Eye (tissue), 1 donor: Measurements from ENCODE around the gene DDIT4.

Experiments used
- DNase-seq: peaks from one replicate; pipeline ENCODE4 v3.0.0-alpha.2; 2015

The DDIT4 gene

GRCh38 chr10:72250666-72251065 lies 23.1 kb upstream of the DDIT4 start:
- DNase-seq: no peak

- DNase-seq: no peak
These were observed 22.1 kb upstream of the DDIT4 start for GRCh38 chr10:72251635-72252034.

GRCh38 chr10:72252972-72253371 lies 20.8 kb upstream of the DDIT4 start:
- DNase-seq: no peak

- no peak for DNase-seq
These were observed 20.1 kb upstream of the DDIT4 start for GRCh38 chr10:72253578-72253977.

GRCh38 chr10:72254813-72255568 lies 18.7 kb upstream of the DDIT4 start:
- DNase-seq: peak; percentile 88

GRCh38 chr10:72255977-72256729 lies 17.6 kb upstream of the DDIT4 start:
- no peak for DNase-seq

GRCh38 chr10:72257051-72257892 lies 16.5 kb upstream of the DDIT4 start:
- DNase-seq: no peak

- no peak for DNase-seq
These were observed 15.1 kb upstream of the DDIT4 start for GRCh38 chr10:72258617-72259016.

GRCh38 chr10:72259491-72260238 lies 14.1 kb upstream of the DDIT4 start:
- peak; percentile 74 for DNase-seq

GRCh38 chr10:72260239-72260975 lies 13.3 kb upstream of the DDIT4 start:
- DNase-seq: peak; percentile 98

- no peak for DNase-seq
These were observed 12.5 kb upstream of the DDIT4 start for GRCh38 chr10:72260976-72261783.

- DNase-seq: no peak
These were observed 11.8 kb upstream of the DDIT4 start for GRCh38 chr10:72261784-72262404.

GRCh38 chr10:72263613-72264241 lies 10.0 kb upstream of the DDIT4 start:
- no peak for DNase-seq

GRCh38 chr10:72264536-72264935 lies 9.2 kb upstream of the DDIT4 start:
- no peak for DNase-seq

GRCh38 chr10:72265508-72265907 lies 8.2 kb upstream of the DDIT4 start:
- DNase-seq: no peak

- DNase-seq: no peak
These were observed 7.5 kb upstream of the DDIT4 start for GRCh38 chr10:72265990-72266865.

GRCh38 chr10:72267381-72267780 lies 6.3 kb upstream of the DDIT4 start:
- DNase-seq: no peak

GRCh38 chr10:72267819-72268399 lies 5.8 kb upstream of the DDIT4 start:
- DNase-seq: no peak
